LNCAP (cell line): ENCODE measurements around the gene EHMT1.

Experiments used
- CTCF ChIP-seq: fragments of 450-650 bp; IDR thresholded peaks from 2 replicates; pipeline ENCODE4 v1.5.1; 2017; ENCODE audit warnings: mild to moderate bottlenecking

EHMT1 gene

GRCh38 chr9:137748311-137748710 lies 129.5 kb downstream of the EHMT1 start:
- no peak for TF ChIP-seq CTCF

GRCh38 chr9:137748741-137749140 lies 129.9 kb downstream of the EHMT1 start:
- TF ChIP-seq CTCF = no peak

GRCh38 chr9:137749511-137749910 lies 130.7 kb downstream of the EHMT1 start:
- TF ChIP-seq CTCF = no peak

- TF ChIP-seq CTCF = no peak
Observed at GRCh38 chr9:137750007-137750406, 131.2 kb downstream of the EHMT1 start.

GRCh38 chr9:137750566-137750965 lies 131.8 kb downstream of the EHMT1 start:
- TF ChIP-seq CTCF = no peak

GRCh38 chr9:137751616-137752015 lies 132.8 kb downstream of the EHMT1 start:
- no peak for TF ChIP-seq CTCF

- TF ChIP-seq CTCF = no peak
Observed at GRCh38 chr9:137752426-137752825, 133.6 kb downstream of the EHMT1 start.

GRCh38 chr9:137753192-137753765 lies 134.5 kb downstream of the EHMT1 start:
- no peak for TF ChIP-seq CTCF
